H1 (cell line): ENCODE data around the gene SLC25A38. TPM values are rescaled to one million over a fixed set of nuclear protein-coding genes. Genes with fewer than 3 reads are reported as not detected.
A peak's percentile ranks its signal among the peaks of the same experiment; 100 is the strongest.

Source experiments
- ASH2L ChIP-seq: fragments of 200-600, 300-600 bp; sonication (generic); IDR thresholded peaks from one replicate; pipeline ENCODE4 v1.7.1; 2017; ENCODE audit warnings: low read length
- BACH1 ChIP-seq: IDR thresholded peaks from 2 replicates; pipeline ENCODE4 v1.6.1; 2012; ENCODE audit warnings: low read length, improper control_type of control experiment
- CBX5 ChIP-seq: fragments of 300-800, 300-1000 bp; sonication (generic); IDR thresholded peaks from 2 replicates; pipeline ENCODE4 v1.7.1; 2016; ENCODE audit warnings: antibody characterized with exemption, low read length, low read depth
- EGR1 ChIP-seq: IDR thresholded peaks from 2 replicates; pipeline ENCODE4 v1.6.1; 2011; ENCODE audit warnings: low read depth, low read length, borderline replicate concordance
- HDAC2 ChIP-seq, 2 experiments: fragments of 300-600 bp in 1 of 2; sonication (generic) in 1 of 2; IDR thresholded peaks; 2 replicates each; pipeline ENCODE4 v1.6.1; 2011 to 2012; ENCODE audit warnings: low read depth in 2 of 2, low read length in 2 of 2, mild to moderate bottlenecking in 2 of 2, moderate library complexity in 2 of 2, borderline replicate concordance in 1 of 2, inconsistent platforms in 1 of 2
- POLR2A ChIP-seq, 2 experiments: IDR thresholded peaks; 1 replicate in 1 of 2; 2 replicates in 1 of 2; pipeline ENCODE4 v1.6.1; 2011; ENCODE audit warnings: low read depth in 2 of 2, low read length in 2 of 2, mild to moderate bottlenecking in 2 of 2; ENCODE audit errors: control extremely low read depth in 1 of 2
- POLR2AphosphoS5 ChIP-seq: IDR thresholded peaks from 2 replicates; pipeline ENCODE4 v1.6.1; 2011; ENCODE audit warnings: low read depth, low read length
- RBBP5 ChIP-seq: IDR thresholded peaks from 2 replicates; pipeline ENCODE4 v1.7.1; 2012; ENCODE audit warnings: low read depth, mild to moderate bottlenecking, inconsistent platforms, low read length, moderate library complexity, borderline replicate concordance
- TCF12 ChIP-seq: IDR thresholded peaks from 2 replicates; pipeline ENCODE4 v1.6.1; 2011; ENCODE audit warnings: low read depth, mild to moderate bottlenecking, low read length
- polyA plus RNA-seq, 7 experiments: library from polyadenylated mRNA; depleted of rRNA in 3 of 7; stranded (reverse) in 5 of 7; unstranded in 2 of 7; fragments of >200 nt in 5 of 7; fragments of 200-250 nt in 2 of 7; gene quantifications; 1 replicate in 5 of 7; 2 replicates in 1 of 7; 4 replicates in 1 of 7; pipeline versions ENCODE4 v1.2.1 to v1.2.3, GENCODE V29; 2011 to 2013; ENCODE audit warnings: missing spikeins in 2 of 7, mixed read lengths in 2 of 7
- total RNA-seq: library from RNA; stranded (reverse); fragmentation: NEBNext Ultra II Directional; extraction: Animal tissue kit (Norgen Biotek cat#: 25700); gene quantifications from 2 replicates; pipeline ENCODE4 v1.2.1, GENCODE V29; 2021

Gene SLC25A38
- total and polyA plus RNA-seq, 2 of the 8 experiments (the other 6 are each of a cell fraction or from before 2014, with no cell fraction given) = 41.2 to 45.8 TPM

DNA sequence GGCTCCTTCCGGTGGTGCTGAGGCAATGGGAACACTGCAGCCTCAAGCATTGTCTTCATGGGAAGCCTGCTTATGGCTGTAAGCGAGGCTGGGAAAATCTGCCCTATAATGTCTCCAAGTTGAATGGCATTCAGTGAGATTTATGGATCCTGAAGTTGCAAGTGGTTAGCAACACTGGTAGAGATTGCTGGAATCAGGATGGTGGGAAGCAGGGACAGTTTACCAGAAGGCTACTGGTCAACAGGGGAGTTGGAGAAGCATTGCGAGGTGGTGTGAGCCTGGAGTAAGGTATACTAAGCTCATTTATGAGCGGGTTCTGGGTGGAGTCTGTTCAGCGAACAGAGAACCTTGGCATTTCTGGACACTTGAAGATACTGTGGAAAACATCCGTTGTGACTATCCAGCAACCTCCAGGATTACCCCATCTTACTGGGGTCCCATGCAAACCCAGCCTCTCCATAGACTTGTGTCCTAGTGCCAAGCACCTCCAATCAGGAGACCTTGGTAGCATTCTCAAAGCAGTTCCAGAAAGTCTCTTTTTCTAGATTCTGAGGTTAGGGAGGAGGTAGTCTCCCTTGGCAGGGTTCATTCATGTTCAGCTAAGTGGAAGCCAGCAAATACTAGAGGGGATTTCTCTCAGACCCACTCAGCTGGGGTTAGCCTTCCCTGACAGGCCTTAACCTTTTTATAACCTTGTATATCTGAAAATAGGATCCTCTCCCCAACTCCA is 30.7 kb downstream of the SLC25A38 start (continued):
- TF ChIP-seq TCF12 (no peak), POLR2AphosphoS5 (peak; percentile 96), EGR1 (0 out of 2 replicates have a peak, but pooled peaks have one; percentile 4), CBX5 (no peak), ASH2L (no peak), POLR2A (IDR thresholded peaks at IDR 0.05; ENCODE audit: control extremely low read depth in 1 of 2, low read depth in 2 of 2, low read length in 2 of 2) (peak in 1 of 2 experiments; percentile 92; a peak in 2 of 3 replicates), BACH1 (no peak), HDAC2 (IDR thresholded peaks at IDR 0.05; ENCODE audit: borderline replicate concordance in 1 of 2, low read depth in 2 of 2, low read length in 2 of 2) (no peak), RBBP5 (no peak)
- TF ChIP-seq, all 59 proteins: peak for 4
